Nephron progenitor cell (in vitro differentiated cells): Measurements from ENCODE around the gene SCIMP.

Experiments
- DNase-seq: peaks from one replicate; pipeline ENCODE4 v3.0.0; 2021
- H3K27ac Mint-ChIP-seq: 2 replicates; pipeline ENCODE4 v1.8.0; 2021; ENCODE audit warnings: mild to moderate bottlenecking, moderate library complexity, mixed read lengths
- H3K27me3 Mint-ChIP-seq: 2 replicates; pipeline ENCODE4 v1.8.0; 2021; ENCODE audit warnings: mild to moderate bottlenecking, low read depth, mixed read lengths; ENCODE audit not compliant: poor library complexity
- H3K36me3 Mint-ChIP-seq: 2 replicates; pipeline ENCODE4 v1.8.0; 2021; ENCODE audit warnings: low read depth, mixed read lengths
- H3K4me1 Mint-ChIP-seq: 2 replicates; pipeline ENCODE4 v1.8.0; 2021; ENCODE audit warnings: mixed read lengths
- H3K4me3 Mint-ChIP-seq: 2 replicates; pipeline ENCODE4 v1.8.0; 2021; ENCODE audit warnings: mild to moderate bottlenecking, moderate library complexity, mixed read lengths
- H3K9me3 Mint-ChIP-seq: 2 replicates; pipeline ENCODE4 v1.8.0; 2021; ENCODE audit warnings: mild to moderate bottlenecking, moderate library complexity, mixed read lengths
- CTCF ChIP-seq: fragments of 200-600 bp; sonication (generic); IDR thresholded peaks from 2 replicates; pipeline ENCODE4 v1.5.0; 2021; ENCODE audit warnings: antibody characterized with exemption

The SCIMP gene

GRCh38 chr17:5211458-5211857 lies 23.2 kb downstream of the SCIMP start:
- TF ChIP-seq CTCF, result no peak
- no peaks in the 10 kb centered on the region for H3K4me1 Mint-ChIP-seq
- no peak overlapping the region for H3K4me3 Mint-ChIP-seq
- no peak overlapping the region for H3K27ac Mint-ChIP-seq
- no peaks in the 10 kb centered on the region for H3K9me3 Mint-ChIP-seq
- no peak for DNase-seq
- peaks cover 46% of the 10 kb centered on the region for H3K36me3 Mint-ChIP-seq
- peaks cover 9% of the 10 kb centered on the region for H3K27me3 Mint-ChIP-seq

GRCh38 chr17:5210614-5211252 lies 23.9 kb downstream of the SCIMP start:
- H3K27ac Mint-ChIP-seq, result no peak overlapping the region
- TF ChIP-seq CTCF, result no peak
- no peak overlapping the region for H3K4me3 Mint-ChIP-seq
- H3K36me3 Mint-ChIP-seq, result peaks cover 45% of the 10 kb centered on the region
- DNase-seq, result no peak
- H3K27me3 Mint-ChIP-seq, result peaks cover 9% of the 10 kb centered on the region
- H3K4me1 Mint-ChIP-seq, result no peaks in the 10 kb centered on the region
- H3K9me3 Mint-ChIP-seq, result no peaks in the 10 kb centered on the region

- TF ChIP-seq CTCF, result no peak
- Mint-ChIP-seq H3K27me3 (peaks cover 9% of the 10 kb centered on the region), H3K27ac (no peak overlapping the region), H3K9me3 (no peaks in the 10 kb centered on the region), H3K36me3 (peaks cover 40% of the 10 kb centered on the region), H3K4me3 (no peak overlapping the region), H3K4me1 (no peaks in the 10 kb centered on the region)
- DNase-seq, result no peak
These were observed 24.6 kb downstream of the SCIMP start for GRCh38 chr17:5210091-5210490.

GRCh38 chr17:5209396-5209795 lies 25.3 kb downstream of the SCIMP start:
- H3K36me3 Mint-ChIP-seq, result peaks cover 34% of the 10 kb centered on the region

GRCh38 chr17:5203908-5204294 lies 30.8 kb downstream of the SCIMP start:
- H3K27me3 Mint-ChIP-seq, result peaks cover 9% of the 10 kb centered on the region
- no peak for TF ChIP-seq CTCF
- no peak overlapping the region for H3K27ac Mint-ChIP-seq
- peaks cover 9% of the 10 kb centered on the region for H3K9me3 Mint-ChIP-seq
- no peak for DNase-seq
- no peaks in the 10 kb centered on the region for H3K4me1 Mint-ChIP-seq
- no peak overlapping the region for H3K4me3 Mint-ChIP-seq
- H3K36me3 Mint-ChIP-seq, result peaks cover 36% of the 10 kb centered on the region

More at GRCh38 chr17:5209396-5209795, 25.3 kb downstream of the SCIMP start:
- Mint-ChIP-seq H3K27me3 (peaks cover 9% of the 10 kb centered on the region), H3K27ac (no peak overlapping the region), H3K9me3 (peaks cover under 1% of the 10 kb centered on the region), H3K4me3 (no peak overlapping the region), H3K4me1 (no peaks in the 10 kb centered on the region)
- TF ChIP-seq CTCF, result no peak
- no peak for DNase-seq

GRCh38 chr17:5203178-5203907 lies 31.3 kb downstream of the SCIMP start:
- TF ChIP-seq CTCF, result no peak

More at GRCh38 chr17:5203178-5203907, 31.3 kb downstream of the SCIMP start:
- Mint-ChIP-seq H3K36me3 (peaks cover 32% of the 10 kb centered on the region), H3K4me1 (no peaks in the 10 kb centered on the region), H3K4me3 (no peak overlapping the region), H3K27ac (no peak overlapping the region), H3K27me3 (peaks cover 9% of the 10 kb centered on the region), H3K9me3 (peaks cover 9% of the 10 kb centered on the region)
- DNase-seq, result no peak
